ENCODE measurements around the gene GBGT1. TPM values are rescaled to one million over a fixed set of nuclear protein-coding genes. Genes with fewer than 3 reads are reported as not detected.

GBGT1 gene
- total RNA-seq, 1 donor from 2014 or later = 2.6 TPM

DNA sequence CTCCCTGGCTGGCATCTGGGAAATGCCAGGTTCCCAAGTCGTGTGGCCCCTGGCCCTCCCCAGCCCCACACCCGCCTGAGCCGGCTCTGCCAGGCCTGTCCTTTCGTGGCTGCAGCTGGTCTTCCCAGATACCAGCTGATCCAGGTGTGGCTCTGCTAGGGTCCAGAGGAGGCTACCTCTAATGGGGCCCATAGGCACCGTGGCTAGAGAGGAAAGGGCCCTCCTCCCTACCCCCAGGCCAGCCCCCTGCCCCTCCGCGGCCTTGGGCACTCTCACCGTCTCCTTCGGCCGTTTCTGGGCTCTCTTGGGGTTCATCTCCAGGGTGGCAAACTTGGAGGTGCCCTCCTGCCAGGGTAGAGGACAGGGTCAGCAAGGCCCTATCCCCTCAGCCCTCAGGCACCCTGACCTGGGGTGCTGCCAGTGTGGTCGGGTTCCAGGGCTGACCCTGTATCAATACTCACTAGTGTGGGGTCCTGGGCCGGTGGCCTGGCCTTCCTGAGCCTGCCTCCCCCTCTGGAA lies 59.7 kb downstream of the GBGT1 start:
- Histone ChIP-seq H3K9ac (ENCODE audit: low read depth in 1 of 3, low read length in 3 of 3) (no peak overlapping the region), H3K4me3 (ENCODE audit: low read length in 3 of 3) (no peak overlapping the region), H3K36me3 (ENCODE audit: control insufficient read depth in 3 of 3, insufficient read depth in 3 of 3, low read length in 3 of 3) (peaks cover 85 to 89% (median 86%) of the 10 kb centered on the region in 3 donors), H3K27ac (ENCODE audit: low read depth, low read length) (no peak overlapping the region), H3K9me3 (ENCODE audit: control insufficient read depth in 3 of 3, low read length in 3 of 3) (no peaks in the 10 kb centered on the region), H3K27me3 (ENCODE audit: control insufficient read depth in 3 of 3, insufficient read depth in 3 of 3, low read length in 3 of 3) (no peaks in the 10 kb centered on the region), H3K4me1 (ENCODE audit: control insufficient read depth in 3 of 3, insufficient read depth in 3 of 3, low read length in 3 of 3) (peaks cover 0 to 16% (median 10%) of the 10 kb centered on the region in 3 donors)

GRCh38 chr9:133103183-133103986 lies 60.3 kb downstream of the GBGT1 start:
- peaks cover 0 to 16% (median 10%) of the 10 kb centered on the region in 3 donors for H3K4me1 ChIP-seq (ENCODE audit: control insufficient read depth in 3 of 3, insufficient read depth in 3 of 3, low read length in 3 of 3)
- no peak overlapping the region for H3K27ac ChIP-seq (ENCODE audit: low read depth, low read length)
- peaks cover 84 to 89% (median 86%) of the 10 kb centered on the region in 3 donors for H3K36me3 ChIP-seq (ENCODE audit: control insufficient read depth in 3 of 3, insufficient read depth in 3 of 3, low read length in 3 of 3)
- H3K27me3 ChIP-seq (ENCODE audit: control insufficient read depth in 3 of 3, insufficient read depth in 3 of 3, low read length in 3 of 3) = no peaks in the 10 kb centered on the region
- no peaks in the 10 kb centered on the region for H3K9me3 ChIP-seq (ENCODE audit: control insufficient read depth in 3 of 3, low read length in 3 of 3)
- H3K9ac ChIP-seq (ENCODE audit: low read depth in 1 of 3, low read length in 3 of 3) = peak overlapping the region in 1 of 3 donors; percentile 40
- no peak overlapping the region for H3K4me3 ChIP-seq (ENCODE audit: low read length in 3 of 3)

Other genes with a start within 250 kb of the GBGT1 start
- 23.0 TPM for gene TSC1, start 219.3 kb downstream of the GBGT1 start, total RNA-seq
- gene GFI1B, start 185.2 kb downstream of the GBGT1 start, total RNA-seq = 1.0 TPM
- gene GTF3C5, start 132.9 kb downstream of the GBGT1 start, total RNA-seq = 28.2 TPM
- not detected for gene CEL, start 101.9 kb downstream of the GBGT1 start, total RNA-seq
- 26.1 TPM for gene RALGDS, start 42.7 kb downstream of the GBGT1 start, total RNA-seq
- gene OBP2B, start 45.3 kb upstream of the GBGT1 start, total RNA-seq = not detected
- under 0.01 TPM for gene ABO, start 111.3 kb upstream of the GBGT1 start, total RNA-seq
- gene SURF6, start 172.3 kb upstream of the GBGT1 start, total RNA-seq = 7.8 TPM
- gene MED22, start 184.2 kb upstream of the GBGT1 start, total RNA-seq = 13.0 TPM
- gene RPL7A, start 184.3 kb upstream of the GBGT1 start, total RNA-seq = 2,342 TPM
- gene SURF1, start 192.6 kb upstream of the GBGT1 start, total RNA-seq = 24.5 TPM
- 12.5 TPM for gene SURF2, start 192.6 kb upstream of the GBGT1 start, total RNA-seq
- gene SURF4, start 212.1 kb upstream of the GBGT1 start, total RNA-seq = 166 TPM
- 1.0 TPM for gene STKLD1, start 212.5 kb upstream of the GBGT1 start, total RNA-seq

Measured in skeletal muscle tissue (tissue), 4 donors.